Activated CD8-positive, alpha-beta T cell treated with anti-CD3 and anti-CD28 coated beads, Interleukin-2, amount 10 ng/mL, durations not matched to agents 7 days and 5 days (primary cell): ENCODE data around the gene CLEC4F. TPM values are rescaled to one million over a fixed set of nuclear protein-coding genes. Genes with fewer than 3 reads are reported as not detected.

Experiments used
- ATAC-seq: fragments of 150-1000 bp; cut with Tn5 transposase; one replicate; pipeline ENCODE4 v1.10.0; 2021; ENCODE audit warnings: moderate library complexity
- CTCF ChIA-PET: fragments of 350-600 bp; sonication (Branson Sonifier 250); formaldehyde crosslinking; loops from one replicate; lab custom pipeline; 2021; ENCODE audit warnings: antibody characterized with exemption; lab: Charles Lee
- POLR2A ChIA-PET: fragments of 350-600 bp; sonication (Branson Sonifier 250); formaldehyde crosslinking; loops from one replicate; lab custom pipeline; 2021; ENCODE audit warnings: antibody characterized with exemption; lab: Charles Lee
- DNase-seq: peaks from one replicate; pipeline ENCODE4 v3.0.0-alpha.2; 2020
- H3K27ac Mint-ChIP-seq: one replicate; pipeline ENCODE4 v1.8.0; 2021; ENCODE audit warnings: mild to moderate bottlenecking, mixed read lengths
- H3K27me3 Mint-ChIP-seq: one replicate; pipeline ENCODE4 v1.8.0; 2021; ENCODE audit warnings: low read depth, mixed read lengths
- H3K36me3 Mint-ChIP-seq: one replicate; pipeline ENCODE4 v1.8.0; 2021; ENCODE audit warnings: low read depth, mixed read lengths
- H3K4me1 Mint-ChIP-seq: one replicate; pipeline ENCODE4 v1.8.0; 2021; ENCODE audit warnings: low read depth, mixed read lengths
- H3K4me3 Mint-ChIP-seq: one replicate; pipeline ENCODE4 v1.8.0; 2021; ENCODE audit warnings: mild to moderate bottlenecking, mixed read lengths
- H3K9me3 Mint-ChIP-seq: one replicate; pipeline ENCODE4 v1.8.0; 2022; ENCODE audit warnings: mixed read lengths; ENCODE audit not compliant: insufficient read depth
- total RNA-seq, 2 experiments: library from RNA; stranded (reverse); gene quantifications; one replicate each; pipeline ENCODE4 v1.2.3, GENCODE V29; 2021

The CLEC4F gene
- total RNA-seq, 2 experiments from 2014 or later = not detected

DNA sequence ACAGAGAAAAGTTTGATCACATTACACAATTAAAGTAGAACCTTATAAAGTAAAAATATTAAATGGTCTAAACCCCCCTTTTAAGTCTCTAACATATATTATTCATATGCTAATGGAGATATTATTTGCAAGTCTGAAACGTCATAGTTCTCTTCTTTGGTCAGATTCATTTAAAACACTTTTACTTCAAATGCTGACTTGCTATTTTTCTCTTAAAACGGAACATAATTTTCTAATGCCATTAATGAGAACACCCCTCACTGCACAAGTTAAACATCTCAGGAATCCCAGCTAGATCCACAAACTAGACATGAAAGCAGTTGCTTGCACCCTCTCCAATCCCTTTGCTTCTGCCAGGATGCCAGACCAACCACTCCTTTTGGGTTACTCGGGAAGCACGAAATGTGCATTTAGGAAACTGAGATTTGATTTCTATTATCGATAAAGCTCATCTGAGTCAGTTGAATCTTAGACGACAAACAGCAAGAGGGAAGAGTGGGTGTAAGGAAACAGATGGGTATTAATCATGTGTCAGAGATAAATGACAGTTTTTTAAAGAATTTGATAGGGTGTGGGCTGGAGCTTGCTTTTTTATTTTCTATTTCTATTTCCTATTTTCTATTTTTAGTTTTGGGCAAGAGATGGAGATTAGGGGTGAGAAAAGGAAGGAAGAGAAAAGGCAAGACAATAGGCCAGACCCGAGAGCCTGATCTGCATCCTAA, 53.9 kb downstream of the CLEC4F start:
- H3K27ac Mint-ChIP-seq = no peak overlapping the region
- no peaks in the 10 kb centered on the region for H3K36me3 Mint-ChIP-seq
- peaks cover 12% of the 10 kb centered on the region for H3K4me1 Mint-ChIP-seq
- ChIA-PET POLR2A (no interaction called here), CTCF (no interaction called here)
- DNase-seq = no peak
- no peaks in the 10 kb centered on the region for H3K9me3 Mint-ChIP-seq
- peaks cover 41% of the 10 kb centered on the region for H3K27me3 Mint-ChIP-seq
- peak overlapping the region; percentile 75 for H3K4me3 Mint-ChIP-seq
- no peak for ATAC-seq

DNA sequence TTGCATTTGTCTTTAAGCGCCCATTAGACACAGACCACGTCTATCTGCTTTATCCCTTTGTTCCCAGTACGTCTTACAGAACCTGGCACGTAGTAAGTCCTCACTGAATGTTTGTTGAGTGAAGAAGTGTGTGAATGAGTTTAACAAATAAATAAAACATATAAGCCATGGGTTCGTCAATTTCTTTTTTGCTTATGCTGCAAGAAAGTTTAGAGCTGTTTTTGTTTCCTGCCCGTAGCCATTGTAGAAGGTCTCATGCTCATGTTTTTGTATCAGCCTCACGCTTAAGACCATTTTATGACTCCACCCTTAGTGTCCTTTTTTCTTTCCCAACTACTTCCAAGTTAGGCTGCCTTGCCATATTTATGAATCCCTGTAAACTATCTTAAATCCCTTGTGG, 54.9 kb downstream of the CLEC4F start:
- POLR2A ChIA-PET = no interaction called here
- H3K27me3 Mint-ChIP-seq = peaks cover 36% of the 10 kb centered on the region
- no peak overlapping the region for H3K27ac Mint-ChIP-seq
- no peaks in the 10 kb centered on the region for H3K9me3 Mint-ChIP-seq
- H3K36me3 Mint-ChIP-seq = no peaks in the 10 kb centered on the region
- CTCF ChIA-PET = no interaction called here
- no peak for DNase-seq
- ATAC-seq = no peak
- peaks cover 12% of the 10 kb centered on the region for H3K4me1 Mint-ChIP-seq
- no peak overlapping the region for H3K4me3 Mint-ChIP-seq

DNA sequence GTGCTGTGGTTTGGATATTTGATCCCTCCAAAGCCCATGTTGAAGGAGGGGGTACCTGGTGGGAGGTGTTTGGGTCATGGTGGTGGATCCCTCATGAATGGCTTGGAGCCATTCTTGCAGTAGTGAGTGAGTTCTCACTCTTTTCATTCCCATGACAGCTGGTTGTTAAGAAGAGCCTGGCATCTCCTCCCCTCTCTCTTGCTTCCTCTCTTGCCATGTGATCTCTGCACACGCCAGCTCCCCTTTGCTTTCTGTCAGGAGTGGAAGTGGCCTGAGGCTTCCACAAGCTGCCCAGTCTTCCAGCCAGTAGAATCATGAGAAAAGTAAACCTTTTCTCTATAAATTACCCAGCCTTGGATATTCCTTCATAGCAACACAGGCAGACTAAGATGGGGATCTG, 61.0 kb downstream of the CLEC4F start:
- Mint-ChIP-seq H3K4me3 (no peak overlapping the region), H3K27ac (no peak overlapping the region), H3K27me3 (peaks cover 12% of the 10 kb centered on the region), H3K4me1 (no peaks in the 10 kb centered on the region), H3K36me3 (no peaks in the 10 kb centered on the region), H3K9me3 (no peaks in the 10 kb centered on the region)
- CTCF ChIA-PET = interaction anchor here (0.9 kb wide), 1 partner anchor 8 kb away, joined by 3 read pairs; the partner anchor contains the start of gene ADD2
- POLR2A ChIA-PET = interaction anchor here (0.7 kb wide), 1 partner anchor 1413 kb away, joined by 3 read pairs; no protein-coding TSS in a partner anchor
- no peak for DNase-seq
- ATAC-seq = no peak

Other genes starting within 250 kb of the CLEC4F start
- 10 to 100 TPM; 12.8 to 14.2 TPM for gene ADD2, start 52.4 kb downstream of the CLEC4F start, total RNA-seq
- not detected for gene FIGLA, start 30.0 kb downstream of the CLEC4F start, total RNA-seq
- not detected for gene CD207, start 15.2 kb upstream of the CLEC4F start, total RNA-seq
- gene VAX2, start 80.0 kb upstream of the CLEC4F start, total RNA-seq = not detected
- not detected for gene ATP6V1B1, start 115.3 kb upstream of the CLEC4F start, total RNA-seq
- not detected for gene ANKRD53, start 158.0 kb upstream of the CLEC4F start, total RNA-seq
- 10 to 100 TPM; 55.9 to 59.4 TPM for gene TEX261, start 174.3 kb upstream of the CLEC4F start, total RNA-seq
- gene NAGK, start 248.0 kb upstream of the CLEC4F start, total RNA-seq = 10 to 100 TPM; 68.3 to 75.3 TPM